ENCODE results near the gene FZR1.

The FZR1 gene

DNA sequence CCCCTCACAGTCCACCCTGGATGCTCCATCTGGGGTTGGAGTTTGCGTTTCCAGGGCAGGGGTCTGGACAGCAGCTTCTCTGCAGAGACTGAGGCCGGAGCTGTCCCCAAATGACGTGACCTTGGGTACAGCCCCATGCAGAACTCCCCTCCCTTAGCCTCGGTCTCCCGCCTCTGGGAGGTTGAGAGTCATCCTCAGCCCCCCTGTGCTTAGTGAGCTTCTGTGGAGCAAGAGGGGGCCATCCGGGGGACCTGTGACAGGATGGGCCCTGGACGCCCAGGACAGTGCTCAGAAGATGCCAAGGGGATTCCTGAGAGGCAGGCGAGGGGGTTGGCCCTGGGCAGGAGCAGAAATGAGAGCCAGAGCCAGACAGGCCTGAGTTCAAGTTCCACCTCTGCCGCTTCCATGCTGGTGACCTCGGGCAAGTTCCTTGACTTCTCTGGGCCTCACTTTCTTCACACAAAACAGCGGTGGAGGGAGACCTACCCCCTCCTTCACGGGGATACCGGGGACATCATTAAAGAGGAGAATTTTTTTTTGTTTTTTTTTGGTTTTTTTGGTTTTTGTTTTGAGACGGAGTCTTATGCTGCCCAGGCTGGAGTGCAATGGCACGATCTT, 46.0 kb upstream of the FZR1 start:
- H3K4me1 Mint-ChIP-seq = peaks cover 34% of the 10 kb centered on the region
- TF ChIP-seq, protein P1, sequence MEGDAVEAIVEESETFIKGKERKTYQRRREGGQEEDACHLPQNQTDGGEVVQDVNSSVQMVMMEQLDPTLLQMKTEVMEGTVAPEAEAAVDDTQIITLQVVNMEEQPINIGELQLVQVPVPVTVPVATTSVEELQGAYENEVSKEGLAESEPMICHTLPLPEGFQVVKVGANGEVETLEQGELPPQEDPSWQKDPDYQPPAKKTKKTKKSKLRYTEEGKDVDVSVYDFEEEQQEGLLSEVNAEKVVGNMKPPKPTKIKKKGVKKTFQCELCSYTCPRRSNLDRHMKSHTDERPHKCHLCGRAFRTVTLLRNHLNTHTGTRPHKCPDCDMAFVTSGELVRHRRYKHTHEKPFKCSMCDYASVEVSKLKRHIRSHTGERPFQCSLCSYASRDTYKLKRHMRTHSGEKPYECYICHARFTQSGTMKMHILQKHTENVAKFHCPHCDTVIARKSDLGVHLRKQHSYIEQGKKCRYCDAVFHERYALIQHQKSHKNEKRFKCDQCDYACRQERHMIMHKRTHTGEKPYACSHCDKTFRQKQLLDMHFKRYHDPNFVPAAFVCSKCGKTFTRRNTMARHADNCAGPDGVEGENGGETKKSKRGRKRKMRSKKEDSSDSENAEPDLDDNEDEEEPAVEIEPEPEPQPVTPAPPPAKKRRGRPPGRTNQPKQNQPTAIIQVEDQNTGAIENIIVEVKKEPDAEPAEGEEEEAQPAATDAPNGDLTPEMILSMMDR (IDR thresholded peaks at IDR 0.05) = no peak
- H3K36me3 Mint-ChIP-seq (ENCODE audit: low read depth) = no peaks in the 10 kb centered on the region
- H3K4me3 Mint-ChIP-seq = no peak overlapping the region
- H3K27ac Mint-ChIP-seq = no peak overlapping the region
- H3K27me3 Mint-ChIP-seq (ENCODE audit: low read depth, poor library complexity) = peaks cover 48% of the 10 kb centered on the region
- no peak for DNase-seq
- no peaks in the 10 kb centered on the region for H3K9me3 Mint-ChIP-seq

DNA sequence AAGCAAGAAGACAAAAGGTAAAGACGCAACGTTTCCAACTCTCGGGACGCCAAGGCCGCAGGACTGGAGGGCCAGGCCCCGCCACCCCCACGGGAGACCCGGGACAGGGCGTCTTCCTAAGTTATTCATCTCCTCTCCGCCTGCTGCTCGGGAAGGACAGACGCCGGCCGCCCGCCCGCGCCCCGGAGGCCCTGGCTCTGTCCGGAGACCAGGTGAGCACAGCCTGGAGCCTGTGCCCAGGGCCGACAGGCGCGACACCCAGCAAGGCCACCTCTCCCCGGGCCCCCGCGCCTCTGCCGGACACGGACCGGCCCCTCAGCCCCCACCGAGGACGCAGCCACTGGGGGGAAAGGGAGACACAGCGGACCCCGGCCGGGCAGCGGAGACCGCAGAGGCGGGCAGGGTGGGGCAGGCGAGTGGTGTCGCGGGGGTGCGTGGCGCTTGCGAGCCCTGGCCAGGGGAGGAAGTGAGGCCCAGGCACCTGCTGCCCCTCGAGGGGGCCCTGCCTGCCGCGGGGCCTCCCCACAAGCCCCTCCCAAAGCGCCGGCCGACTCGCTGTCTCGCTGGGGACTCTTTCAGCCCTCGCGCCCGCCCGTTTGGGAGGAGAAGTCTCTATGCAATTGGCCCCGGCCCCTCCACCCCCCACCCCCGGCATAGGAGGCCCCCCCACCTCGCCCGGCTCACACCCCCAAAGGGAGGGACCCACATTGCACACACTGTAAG, 43.0 kb upstream of the FZR1 start:
- Mint-ChIP-seq H3K27me3 (ENCODE audit: low read depth, poor library complexity) (peaks cover 55% of the 10 kb centered on the region), H3K4me1 (peaks cover 29% of the 10 kb centered on the region), H3K27ac (no peak overlapping the region), H3K4me3 (peak overlapping the region; percentile 63), H3K36me3 (ENCODE audit: low read depth) (peaks cover 4% of the 10 kb centered on the region), H3K9me3 (peaks cover 17% of the 10 kb centered on the region)
- TF ChIP-seq, protein P1 (IDR thresholded peaks at IDR 0.05) = no peak
- peak; percentile 50 for DNase-seq

DNA sequence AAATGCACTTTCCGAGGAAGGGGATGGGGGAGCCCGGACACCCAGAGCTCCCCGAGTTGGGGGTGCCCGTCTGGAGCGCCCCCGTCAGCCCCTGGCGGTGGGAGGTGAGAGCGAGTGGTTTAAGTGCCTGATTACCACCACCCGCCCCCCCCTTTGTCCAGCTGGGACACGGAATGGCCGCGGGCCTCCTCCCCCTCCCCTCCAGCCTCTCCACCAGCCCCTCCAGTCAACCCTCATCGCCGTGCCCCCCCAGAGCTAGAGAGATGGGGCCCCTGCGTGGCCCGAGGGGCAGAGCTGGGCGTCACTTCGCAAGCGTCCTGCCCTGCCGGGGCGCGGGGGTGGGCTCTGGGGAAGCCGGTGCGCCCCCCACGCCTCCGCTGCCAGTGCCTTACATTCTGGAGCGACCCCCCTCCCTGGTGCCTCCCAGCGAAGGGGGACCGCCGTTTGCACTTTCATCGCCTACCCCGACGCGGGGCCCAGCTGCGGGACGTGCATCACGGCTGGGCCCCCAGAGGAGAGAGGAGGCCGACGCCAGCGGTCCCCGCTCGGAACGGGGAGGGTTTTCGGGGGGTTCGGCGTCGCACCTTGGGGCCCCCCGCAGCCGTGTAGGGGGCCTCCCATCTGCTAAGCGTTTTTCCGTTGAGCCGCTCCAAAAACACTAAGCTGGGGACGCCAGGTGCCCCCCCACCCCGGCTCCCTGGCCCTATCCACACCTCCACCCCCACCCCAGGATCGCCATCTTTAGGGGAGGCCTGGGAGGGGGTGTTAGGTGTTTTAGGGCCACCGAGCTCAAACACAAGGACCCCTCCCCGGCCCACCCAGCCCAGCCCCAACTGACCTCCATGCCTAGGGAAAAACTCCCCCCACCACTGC, 42.2 kb upstream of the FZR1 start:
- H3K4me1 Mint-ChIP-seq = peaks cover 21% of the 10 kb centered on the region
- TF ChIP-seq, protein P1 (IDR thresholded peaks at IDR 0.05) = no peak
- H3K4me3 Mint-ChIP-seq = peak overlapping the region; percentile 40
- peaks cover 11% of the 10 kb centered on the region for H3K36me3 Mint-ChIP-seq (ENCODE audit: low read depth)
- peaks cover 24% of the 10 kb centered on the region for H3K9me3 Mint-ChIP-seq
- DNase-seq = no peak
- peaks cover 55% of the 10 kb centered on the region for H3K27me3 Mint-ChIP-seq (ENCODE audit: low read depth, poor library complexity)
- no peak overlapping the region for H3K27ac Mint-ChIP-seq

DNA sequence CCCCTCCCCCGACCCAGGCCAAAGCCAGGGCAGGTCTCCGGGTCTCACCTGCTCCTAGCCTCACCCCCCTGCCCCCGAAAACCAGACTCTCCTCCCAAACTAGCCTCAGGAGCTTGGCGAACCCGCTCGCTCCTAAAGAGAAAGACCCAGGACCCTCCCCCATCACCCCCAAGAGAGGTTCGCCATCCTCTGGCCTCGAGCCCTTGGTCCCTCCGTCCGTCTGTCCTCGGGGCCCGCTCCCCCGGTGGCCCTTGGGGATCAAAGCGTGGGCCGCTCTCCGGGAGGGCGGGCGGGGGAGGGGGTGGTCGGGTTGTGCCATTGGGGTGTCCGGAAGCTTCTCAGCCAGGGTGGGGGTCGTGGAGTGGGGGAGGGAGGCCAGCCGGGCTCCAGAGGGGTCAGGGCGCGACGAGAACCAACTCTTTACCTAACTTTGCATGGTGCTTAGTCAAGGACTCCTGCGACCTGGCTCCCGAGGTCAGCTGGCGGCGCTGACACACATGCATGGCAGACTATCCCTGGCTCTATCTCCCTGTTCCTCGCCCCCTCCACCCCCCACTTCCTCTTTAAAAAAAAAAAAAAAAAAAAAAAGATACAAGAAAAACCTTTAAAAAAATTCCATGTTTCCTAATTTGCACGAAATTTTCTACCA, 41.4 kb upstream of the FZR1 start:
- Mint-ChIP-seq H3K4me3 (peak overlapping the region; percentile 52), H3K4me1 (peaks cover 17% of the 10 kb centered on the region), H3K9me3 (peaks cover 29% of the 10 kb centered on the region), H3K27me3 (ENCODE audit: low read depth, poor library complexity) (peaks cover 55% of the 10 kb centered on the region), H3K27ac (no peak overlapping the region), H3K36me3 (ENCODE audit: low read depth) (peaks cover 15% of the 10 kb centered on the region)
- DNase-seq = no peak
- TF ChIP-seq, protein P1 (IDR thresholded peaks at IDR 0.05) = no peak

DNA sequence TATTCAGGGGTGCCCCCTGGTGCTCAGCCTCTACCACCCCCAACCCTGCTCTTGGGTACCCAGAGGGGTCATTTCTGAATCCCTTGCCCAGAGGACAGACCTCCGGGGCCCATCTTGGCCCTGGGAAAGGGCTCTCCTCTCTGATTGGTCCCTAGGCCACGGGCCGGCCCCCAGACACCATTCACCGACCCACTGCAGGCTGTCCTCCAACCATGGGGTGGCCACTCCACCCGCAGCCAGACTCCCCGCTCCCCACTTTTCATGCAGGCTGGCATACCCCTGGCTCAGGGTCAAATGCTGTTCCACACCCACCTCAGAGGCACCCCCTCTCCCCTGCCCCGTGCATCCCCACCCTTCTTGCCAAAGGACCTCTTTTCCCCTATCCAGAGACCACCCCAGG, 40.6 kb upstream of the FZR1 start:
- H3K27ac Mint-ChIP-seq = no peak overlapping the region
- peaks cover 19% of the 10 kb centered on the region for H3K4me1 Mint-ChIP-seq
- peaks cover 36% of the 10 kb centered on the region for H3K9me3 Mint-ChIP-seq
- DNase-seq = no peak
- TF ChIP-seq, protein P1 (IDR thresholded peaks at IDR 0.05) = no peak
- H3K27me3 Mint-ChIP-seq (ENCODE audit: low read depth, poor library complexity) = peaks cover 58% of the 10 kb centered on the region
- H3K36me3 Mint-ChIP-seq (ENCODE audit: low read depth) = peaks cover 15% of the 10 kb centered on the region
- peak overlapping the region; percentile 25 for H3K4me3 Mint-ChIP-seq

Measured in nephron progenitor cell (in vitro differentiated cells).